HepG2 (cell line): ENCODE results near the gene NUP93. TPM values are rescaled to one million over a fixed set of nuclear protein-coding genes. Genes with fewer than 3 reads are reported as not detected.
A peak's percentile ranks its signal among the peaks of the same experiment; 100 is the strongest.

Source experiments
- DMAP1 ChIP-seq: IDR thresholded peaks from 2 replicates; pipeline ENCODE4 v1.6.1; 2016
- DNMT3B ChIP-seq: conservative IDR thresholded peaks from 2 replicates; pipeline ENCODE4 v1.6.1; 2016; ENCODE audit warnings: missing biosample characterization, control low read depth
- HMGA1 ChIP-seq: sonication (generic); formaldehyde crosslinking; conservative IDR thresholded peaks from 2 replicates; pipeline ENCODE4 v1.4.0; 2020; ENCODE audit warnings: missing genetic modification reagents
- KDM4B ChIP-seq: sonication (generic); formaldehyde crosslinking; IDR thresholded peaks from 2 replicates; pipeline ENCODE4 v1.4.0; 2020; ENCODE audit warnings: missing genetic modification reagents
- MXI1 ChIP-seq: IDR thresholded peaks from 3 replicates; pipeline ENCODE4 v1.6.1; 2012; ENCODE audit warnings: low read depth, low read length, inconsistent platforms, borderline replicate concordance
- PRPF4 ChIP-seq: fragments of 200-400 bp; formaldehyde crosslinking; IDR thresholded peaks from 2 replicates; pipeline ENCODE4 v1.6.1; 2016; ENCODE audit warnings: low read length, low read depth; ENCODE audit not compliant: poor library complexity, severe bottlenecking
- SALL2 ChIP-seq: sonication (generic); formaldehyde crosslinking; IDR thresholded peaks from 2 replicates; pipeline ENCODE4 v1.8.1; 2023; ENCODE audit warnings: mild to moderate bottlenecking, missing genetic modification reagents, inconsistent platforms
- SUZ12 ChIP-seq: fragments of 150-350 bp; IDR thresholded peaks from 2 replicates; pipeline ENCODE4 v1.6.1; 2014; ENCODE audit warnings: low read depth, low read length
- TEAD2 ChIP-seq: sonication (generic); formaldehyde crosslinking; IDR thresholded peaks from 2 replicates; pipeline ENCODE4 v1.9.0; 2021; ENCODE audit warnings: missing genetic modification reagents
- ZC3H13 ChIP-seq: sonication (generic); formaldehyde crosslinking; IDR thresholded peaks from 2 replicates; pipeline ENCODE4 v1.8.1; 2023; ENCODE audit warnings: mild to moderate bottlenecking, missing genetic modification reagents, moderate library complexity
- ZNF224 ChIP-seq: sonication (generic); formaldehyde crosslinking; IDR thresholded peaks from 2 replicates; pipeline ENCODE4 v1.5.0; 2020; ENCODE audit warnings: mild to moderate bottlenecking, missing genetic modification reagents
- ZNF235 ChIP-seq: sonication (generic); formaldehyde crosslinking; IDR thresholded peaks from 2 replicates; pipeline ENCODE4 v1.8.1; 2023; ENCODE audit warnings: mild to moderate bottlenecking, missing genetic modification reagents, borderline replicate concordance
- ZNF280D ChIP-seq: sonication (generic); formaldehyde crosslinking; IDR thresholded peaks from 2 replicates; pipeline ENCODE4 v1.5.1; 2020; ENCODE audit warnings: mild to moderate bottlenecking, missing genetic modification reagents
- ZNF552 ChIP-seq: sonication (generic); formaldehyde crosslinking; IDR thresholded peaks from 2 replicates; pipeline ENCODE4 v1.9.0; 2022; ENCODE audit warnings: missing genetic modification reagents, mild to moderate bottlenecking, borderline replicate concordance
- ZNF782 ChIP-seq: sonication (generic); formaldehyde crosslinking; IDR thresholded peaks from 2 replicates; pipeline ENCODE4 v1.4.0; 2020; ENCODE audit warnings: missing genetic modification reagents, mild to moderate bottlenecking, borderline replicate concordance
- ZNF792 ChIP-seq: IDR thresholded peaks from 2 replicates; pipeline ENCODE4 v1.6.1; 2016
- ZSCAN12 ChIP-seq: sonication (generic); formaldehyde crosslinking; IDR thresholded peaks from 2 replicates; pipeline ENCODE4 v1.9.0; 2021; ENCODE audit warnings: mild to moderate bottlenecking, missing genetic modification reagents
- polyA plus RNA-seq, 8 experiments: library from polyadenylated mRNA; depleted of rRNA in 3 of 8; stranded (reverse) in 7 of 8; unstranded in 1 of 8; fragments of >200 nt; fragmentation: Illumina TruSeq in 4 of 8; extraction: Trizol in 4 of 8; gene quantifications; 2 replicates each; pipeline versions ENCODE4 v1.2.1 to v1.2.3, GENCODE V29; 2011 to 2016; ENCODE audit warnings: low read depth in 4 of 8, missing spikeins in 1 of 8, mixed read lengths in 1 of 8; ENCODE audit not compliant: insufficient read depth in 1 of 8
- total RNA-seq, 5 experiments: library from RNA; depleted of rRNA; stranded (reverse); fragments of >200 nt; fragmentation: Illumina TruSeq; extraction: Trizol; gene quantifications; 2 replicates each; pipeline ENCODE4 v1.2.3, GENCODE V29; 2016; ENCODE audit warnings: low read depth in 1 of 5
- TF ChIP-seq, protein P1 (sequence below): sonication (generic); formaldehyde crosslinking; IDR thresholded peaks from 2 replicates; pipeline ENCODE4 v1.9.0; 2021; ENCODE audit warnings: mild to moderate bottlenecking, missing genetic modification reagents
- TF ChIP-seq, protein P2 (sequence below): IDR thresholded peaks from 2 replicates; pipeline ENCODE4 v1.6.1; 2018; ENCODE audit warnings: missing genetic modification reagents, mild to moderate bottlenecking, missing compliant biosample characterization

Gene NUP93
- total and polyA plus RNA-seq, 2 of the 13 experiments (the other 11 are each of a cell fraction or from before 2014, with no cell fraction given), result 58.5 to 140 TPM

GRCh38 chr16:56814537-56815432 is 84.9 kb downstream of the NUP93 start (continued):
- no peak for TF ChIP-seq ZNF280D (CRISPR knock-in tag)
- no peak for TF ChIP-seq TEAD2 (CRISPR knock-in tag)
- TF ChIP-seq PRPF4, result no peak
- TF ChIP-seq SALL2 (CRISPR knock-in tag), result no peak
- TF ChIP-seq ZNF792 (CRISPR knock-in tag), result peak; percentile 37; the same call in 1 of the 2 replicates
- TF ChIP-seq DMAP1, result no peak; the same call in none of the 2 replicates
- TF ChIP-seq ZC3H13 (CRISPR knock-in tag), result 0 out of 2 replicates have a peak, but pooled peaks have one; percentile 52
- TF ChIP-seq ZNF224, result no peak; the same call in 1 of the 2 replicates
- TF ChIP-seq HMGA1 (CRISPR knock-in tag), result no peak
- TF ChIP-seq ZNF552 (CRISPR knock-in tag), result no peak
- peak; percentile 28; the same call in 1 of the 2 replicates for TF ChIP-seq KDM4B
- TF ChIP-seq ZNF782, result no peak; the same call in 1 of the 2 replicates
- TF ChIP-seq ZNF235 (CRISPR knock-in tag), result no peak
- TF ChIP-seq MXI1, result no peak
- no peak for TF ChIP-seq SUZ12
- TF ChIP-seq DNMT3B (CRISPR knock-in tag), result 0 out of 2 replicates have a peak, but pooled peaks have one; percentile 62
- 0 out of 2 replicates have a peak, but pooled peaks have one; percentile 40 for TF ChIP-seq ZSCAN12
- TF ChIP-seq, protein P1, sequence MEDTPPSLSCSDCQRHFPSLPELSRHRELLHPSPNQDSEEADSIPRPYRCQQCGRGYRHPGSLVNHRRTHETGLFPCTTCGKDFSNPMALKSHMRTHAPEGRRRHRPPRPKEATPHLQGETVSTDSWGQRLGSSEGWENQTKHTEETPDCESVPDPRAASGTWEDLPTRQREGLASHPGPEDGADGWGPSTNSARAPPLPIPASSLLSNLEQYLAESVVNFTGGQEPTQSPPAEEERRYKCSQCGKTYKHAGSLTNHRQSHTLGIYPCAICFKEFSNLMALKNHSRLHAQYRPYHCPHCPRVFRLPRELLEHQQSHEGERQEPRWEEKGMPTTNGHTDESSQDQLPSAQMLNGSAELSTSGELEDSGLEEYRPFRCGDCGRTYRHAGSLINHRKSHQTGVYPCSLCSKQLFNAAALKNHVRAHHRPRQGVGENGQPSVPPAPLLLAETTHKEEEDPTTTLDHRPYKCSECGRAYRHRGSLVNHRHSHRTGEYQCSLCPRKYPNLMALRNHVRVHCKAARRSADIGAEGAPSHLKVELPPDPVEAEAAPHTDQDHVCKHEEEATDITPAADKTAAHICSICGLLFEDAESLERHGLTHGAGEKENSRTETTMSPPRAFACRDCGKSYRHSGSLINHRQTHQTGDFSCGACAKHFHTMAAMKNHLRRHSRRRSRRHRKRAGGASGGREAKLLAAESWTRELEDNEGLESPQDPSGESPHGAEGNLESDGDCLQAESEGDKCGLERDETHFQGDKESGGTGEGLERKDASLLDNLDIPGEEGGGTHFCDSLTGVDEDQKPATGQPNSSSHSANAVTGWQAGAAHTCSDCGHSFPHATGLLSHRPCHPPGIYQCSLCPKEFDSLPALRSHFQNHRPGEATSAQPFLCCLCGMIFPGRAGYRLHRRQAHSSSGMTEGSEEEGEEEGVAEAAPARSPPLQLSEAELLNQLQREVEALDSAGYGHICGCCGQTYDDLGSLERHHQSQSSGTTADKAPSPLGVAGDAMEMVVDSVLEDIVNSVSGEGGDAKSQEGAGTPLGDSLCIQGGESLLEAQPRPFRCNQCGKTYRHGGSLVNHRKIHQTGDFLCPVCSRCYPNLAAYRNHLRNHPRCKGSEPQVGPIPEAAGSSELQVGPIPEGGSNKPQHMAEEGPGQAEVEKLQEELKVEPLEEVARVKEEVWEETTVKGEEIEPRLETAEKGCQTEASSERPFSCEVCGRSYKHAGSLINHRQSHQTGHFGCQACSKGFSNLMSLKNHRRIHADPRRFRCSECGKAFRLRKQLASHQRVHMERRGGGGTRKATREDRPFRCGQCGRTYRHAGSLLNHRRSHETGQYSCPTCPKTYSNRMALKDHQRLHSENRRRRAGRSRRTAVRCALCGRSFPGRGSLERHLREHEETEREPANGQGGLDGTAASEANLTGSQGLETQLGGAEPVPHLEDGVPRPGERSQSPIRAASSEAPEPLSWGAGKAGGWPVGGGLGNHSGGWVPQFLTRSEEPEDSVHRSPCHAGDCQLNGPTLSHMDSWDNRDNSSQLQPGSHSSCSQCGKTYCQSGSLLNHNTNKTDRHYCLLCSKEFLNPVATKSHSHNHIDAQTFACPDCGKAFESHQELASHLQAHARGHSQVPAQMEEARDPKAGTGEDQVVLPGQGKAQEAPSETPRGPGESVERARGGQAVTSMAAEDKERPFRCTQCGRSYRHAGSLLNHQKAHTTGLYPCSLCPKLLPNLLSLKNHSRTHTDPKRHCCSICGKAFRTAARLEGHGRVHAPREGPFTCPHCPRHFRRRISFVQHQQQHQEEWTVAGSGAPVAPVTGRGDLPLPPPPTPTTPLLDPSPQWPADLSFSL, result no peak
- TF ChIP-seq, protein P2, sequence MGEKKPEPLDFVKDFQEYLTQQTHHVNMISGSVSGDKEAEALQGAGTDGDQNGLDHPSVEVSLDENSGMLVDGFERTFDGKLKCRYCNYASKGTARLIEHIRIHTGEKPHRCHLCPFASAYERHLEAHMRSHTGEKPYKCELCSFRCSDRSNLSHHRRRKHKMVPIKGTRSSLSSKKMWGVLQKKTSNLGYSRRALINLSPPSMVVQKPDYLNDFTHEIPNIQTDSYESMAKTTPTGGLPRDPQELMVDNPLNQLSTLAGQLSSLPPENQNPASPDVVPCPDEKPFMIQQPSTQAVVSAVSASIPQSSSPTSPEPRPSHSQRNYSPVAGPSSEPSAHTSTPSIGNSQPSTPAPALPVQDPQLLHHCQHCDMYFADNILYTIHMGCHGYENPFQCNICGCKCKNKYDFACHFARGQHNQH, result peak; percentile 66
